ENCODE measurements around the gene CCSER2. TPM values are rescaled to one million over a fixed set of nuclear protein-coding genes. Genes with fewer than 3 reads are reported as not detected.
A peak's percentile ranks its signal among the peaks of the same experiment; 100 is the strongest.
"Not testable (repeated sequence)": the region's sequence is repeated elsewhere in the genome, so short reads cannot be mapped to it uniquely, and the experiment has no call there.

The CCSER2 gene
- polyA plus RNA-seq, 1 donor, result 31.4 TPM

DNA sequence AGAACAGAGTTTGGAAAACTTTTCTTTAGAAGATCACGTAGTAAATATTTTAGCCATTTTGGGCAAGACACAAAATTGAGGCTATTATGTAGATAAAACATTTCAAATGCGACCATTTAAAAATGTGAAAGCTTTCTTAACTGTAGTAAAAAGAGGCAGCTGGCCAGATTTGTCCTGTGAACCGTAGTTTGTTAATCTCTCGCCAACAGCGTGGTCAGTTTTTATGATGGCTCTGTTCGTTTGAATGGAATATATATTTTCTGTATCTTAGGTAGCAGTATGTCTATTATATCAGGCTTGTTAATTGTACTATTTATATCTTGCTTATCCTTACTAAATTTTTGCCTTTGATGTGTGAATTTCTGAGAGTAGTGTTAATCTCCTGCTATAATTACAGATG lies 124.9 kb downstream of the CCSER2 start:
- no peak for DNase-seq

DNA sequence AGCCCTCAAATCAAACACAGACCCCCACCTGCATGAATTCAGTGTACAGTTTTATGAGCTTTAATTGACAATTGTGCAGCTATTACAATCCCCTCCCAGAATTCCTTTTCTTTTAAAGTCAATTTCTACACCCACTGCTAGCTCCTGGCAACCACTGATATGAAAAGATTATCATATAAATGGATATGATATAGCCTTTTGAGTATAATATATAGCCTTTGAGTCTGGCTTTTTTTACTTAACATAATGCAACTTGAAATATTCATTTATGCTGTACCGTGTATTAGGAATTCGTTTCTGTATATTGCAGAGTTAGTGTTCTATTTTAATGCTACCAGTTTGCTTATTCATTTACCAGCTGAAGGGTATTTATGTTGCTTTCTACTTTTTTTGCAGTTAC lies 127.7 kb downstream of the CCSER2 start:
- no peak for DNase-seq

DNA sequence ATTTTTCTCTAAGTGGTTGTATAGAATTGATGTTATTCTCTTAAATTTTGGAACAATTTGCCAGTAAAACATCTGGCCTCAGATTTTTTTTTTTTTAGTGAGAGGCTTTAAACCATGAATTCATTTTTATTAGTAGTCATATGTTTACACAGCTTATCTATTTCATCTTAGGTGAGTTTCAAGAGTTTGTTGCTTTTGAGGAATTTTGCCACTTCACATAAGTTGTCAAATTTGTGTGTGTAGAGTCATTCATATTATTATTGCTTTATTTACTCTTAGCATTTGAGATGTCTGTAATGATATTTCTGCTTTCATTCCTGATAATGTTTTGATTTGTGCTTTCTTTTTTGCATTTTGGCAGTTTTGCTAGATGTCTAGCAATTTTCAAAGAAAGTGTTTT lies 132.1 kb downstream of the CCSER2 start:
- DNase-seq, result no peak

DNA sequence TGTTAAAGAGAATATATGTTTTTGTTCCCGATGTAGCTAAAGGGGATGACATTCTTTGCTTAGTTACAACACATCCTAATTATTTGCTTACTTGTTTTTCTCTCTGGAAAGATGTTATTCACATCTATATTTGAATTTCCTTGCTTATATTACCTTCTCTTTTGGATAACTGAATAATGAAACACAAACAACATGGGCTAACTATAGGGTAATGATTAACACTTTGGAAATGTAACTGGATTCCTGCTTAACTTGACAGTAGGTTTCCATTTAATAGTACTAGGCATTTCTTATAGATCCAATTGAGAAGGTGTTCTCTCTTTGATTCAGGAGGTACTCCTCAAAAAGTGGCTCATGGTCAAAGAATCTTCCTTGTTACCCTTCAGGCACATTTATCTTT lies 141.1 kb downstream of the CCSER2 start:
- DNase-seq, result peak; percentile 12

DNA sequence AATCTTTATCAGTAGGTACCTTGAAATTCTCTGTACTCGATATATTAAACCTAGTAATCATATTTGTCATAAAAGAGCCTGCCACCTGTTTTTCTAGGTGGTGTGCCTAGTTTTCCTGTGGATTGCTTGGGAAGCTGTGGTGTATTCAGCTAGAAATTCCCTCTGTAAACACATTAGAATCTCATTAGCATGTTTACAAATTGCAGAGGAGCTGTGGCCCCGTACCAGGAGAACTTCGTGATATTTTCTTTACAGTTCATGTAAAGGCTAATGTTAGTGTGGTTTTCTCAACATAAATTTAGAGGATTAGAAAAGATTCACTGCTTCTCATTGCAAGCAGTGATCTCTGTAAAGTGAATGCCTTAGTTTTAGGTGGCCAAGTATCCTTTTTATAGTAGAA lies 144.7 kb downstream of the CCSER2 start:
- no peak for DNase-seq

DNA sequence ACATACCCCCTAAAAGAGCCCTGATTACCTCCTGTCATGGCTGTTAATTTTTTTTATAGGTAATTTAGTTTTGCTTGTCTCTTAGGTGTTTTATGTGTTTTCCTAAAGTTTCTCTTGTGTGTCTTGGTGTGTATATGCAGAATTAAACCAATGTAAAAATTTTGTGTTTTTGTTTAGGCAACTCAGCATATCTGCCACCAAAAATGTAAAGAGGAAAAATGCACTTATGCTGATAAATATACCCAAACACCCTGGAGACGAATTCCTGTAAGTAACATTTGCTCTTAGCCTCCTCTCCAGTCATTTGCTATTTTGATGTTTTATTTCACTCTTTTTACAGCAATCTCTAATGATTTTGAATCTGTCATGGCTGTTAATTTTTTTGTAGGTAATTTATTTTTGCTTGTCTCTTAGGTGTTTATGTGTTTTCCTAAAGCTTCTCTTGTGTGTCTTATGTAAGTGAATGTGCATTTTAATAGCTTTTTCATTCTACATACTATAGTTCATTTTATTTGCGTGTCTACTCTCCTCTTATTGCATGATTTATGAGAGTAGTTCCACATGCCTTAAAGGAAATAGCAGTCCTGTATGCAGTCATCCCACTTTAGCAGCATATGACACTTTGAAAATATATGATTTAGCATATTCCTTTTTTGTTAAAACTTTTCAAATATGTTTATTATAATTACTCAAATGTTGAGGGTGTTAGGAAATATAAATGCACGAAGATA lies 149.2 kb downstream of the CCSER2 start:
- no peak for DNase-seq

DNA sequence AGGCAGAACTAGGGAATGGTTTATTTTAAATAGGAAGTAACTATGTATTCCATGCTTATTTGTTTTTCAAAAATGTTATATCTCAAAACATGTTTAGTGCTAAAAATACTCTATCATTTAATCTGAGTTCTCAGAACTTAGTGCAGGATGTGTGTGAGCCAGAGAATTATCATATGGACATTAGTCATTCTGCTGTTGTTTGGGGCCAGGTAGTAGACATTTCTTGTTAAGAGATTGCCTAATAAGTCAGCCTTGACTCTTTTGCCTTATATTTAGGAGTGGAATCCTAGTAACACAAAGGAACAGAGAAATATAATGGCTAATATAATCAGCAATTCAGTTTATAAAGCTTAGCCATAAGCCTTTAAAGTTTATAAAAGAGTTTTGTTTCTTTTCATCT lies 149.8 kb downstream of the CCSER2 start:
- no peak for DNase-seq

DNA sequence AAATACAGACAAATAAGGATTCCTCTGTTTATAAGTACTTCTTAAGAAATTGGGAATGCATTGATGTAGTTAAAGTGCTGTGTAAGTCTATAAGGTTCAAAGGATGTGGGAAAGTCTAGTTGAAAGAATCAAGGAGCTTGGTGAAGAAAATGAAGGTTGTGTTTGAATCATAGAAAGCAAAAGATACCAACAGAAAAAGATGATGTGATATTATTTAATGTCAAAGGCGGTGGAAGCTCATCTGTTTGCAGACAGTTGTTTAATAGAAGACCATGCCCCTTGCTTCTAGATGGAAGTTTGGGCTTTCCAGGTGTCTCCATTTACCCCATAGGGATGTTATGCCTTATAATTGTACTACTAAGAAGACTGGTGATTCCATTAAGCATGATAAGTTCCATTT lies 150.3 kb downstream of the CCSER2 start:
- no peak for DNase-seq

DNA sequence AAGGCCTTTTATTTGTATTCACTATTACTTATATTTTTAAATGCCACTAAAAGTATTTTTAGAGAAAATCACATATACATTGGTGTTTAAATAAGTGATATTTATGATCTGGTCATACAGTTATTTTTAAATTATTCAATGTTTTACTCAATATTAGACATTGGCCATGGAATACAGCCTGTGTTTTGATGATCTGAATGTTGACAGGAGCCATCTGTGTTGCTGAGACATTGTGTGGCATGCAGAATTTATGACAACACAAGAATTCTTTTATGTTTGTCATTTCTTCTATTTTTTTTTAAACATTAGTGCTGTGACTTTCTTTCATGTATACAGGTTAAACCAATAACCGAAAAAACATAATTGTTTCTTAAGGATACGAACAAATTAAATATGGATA lies 156.2 kb downstream of the CCSER2 start:
- DNase-seq, result no peak

DNA sequence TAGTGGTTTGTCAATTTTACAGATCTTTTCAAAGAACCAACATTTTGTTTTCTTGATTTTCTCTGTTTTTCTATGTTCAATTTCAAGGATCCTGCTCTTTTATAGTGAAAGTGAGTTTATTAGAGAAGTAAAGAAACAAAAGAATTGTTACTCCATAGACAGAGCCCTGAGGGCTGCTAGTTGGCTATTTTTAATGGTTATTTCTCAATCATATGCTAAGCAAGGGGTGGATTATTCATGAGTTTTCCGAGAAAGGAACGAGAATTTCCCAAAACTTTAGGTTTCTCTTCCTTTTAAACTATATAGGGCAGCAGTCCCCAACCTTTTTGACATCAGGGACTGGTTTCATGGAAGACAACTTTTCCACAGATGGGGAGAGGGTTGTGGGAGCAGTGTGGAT lies 165.0 kb downstream of the CCSER2 start:
- no peak for DNase-seq

DNA sequence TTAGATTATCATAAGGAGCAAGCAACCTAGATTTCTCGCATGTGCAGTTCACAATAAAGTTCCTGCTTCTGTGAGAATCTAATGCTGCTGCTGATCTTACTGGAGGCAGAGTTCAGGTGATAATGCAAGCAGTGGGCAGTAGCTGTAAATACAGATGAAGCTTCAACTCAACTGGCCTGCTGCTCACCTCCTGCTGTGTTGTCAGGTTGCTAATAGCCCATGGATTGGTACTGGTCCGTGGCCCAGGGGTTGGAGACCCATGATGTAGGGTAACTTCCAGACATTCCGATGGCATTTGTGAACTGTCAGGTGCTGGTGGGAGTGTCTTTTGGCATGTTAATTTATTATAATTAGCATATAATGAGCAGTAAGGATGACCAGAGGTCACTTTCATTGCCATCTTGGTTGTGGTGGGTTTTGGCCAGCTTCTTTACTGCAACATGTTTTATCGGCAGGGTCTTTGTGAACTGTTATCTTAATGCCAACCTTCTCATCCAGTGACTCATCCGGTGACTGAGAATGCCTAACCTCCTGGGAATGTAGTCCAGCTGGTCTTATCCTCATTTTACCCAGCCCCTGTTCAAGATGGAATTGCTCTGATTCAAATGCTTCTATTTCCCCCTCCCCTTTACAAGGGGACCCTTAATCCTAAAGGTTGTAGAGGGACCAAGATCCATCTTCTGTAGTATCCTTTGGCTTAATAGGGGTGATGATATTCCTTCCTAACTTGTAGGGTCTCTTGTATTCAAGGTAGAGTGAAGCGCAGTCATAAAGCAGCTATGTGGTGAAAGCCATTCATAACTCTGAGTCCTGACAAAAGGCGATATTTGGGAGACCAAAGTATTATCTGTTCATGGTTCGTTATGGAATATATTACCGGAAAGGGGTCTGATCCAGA lies 165.8 kb downstream of the CCSER2 start:
- no peak for DNase-seq

DNA sequence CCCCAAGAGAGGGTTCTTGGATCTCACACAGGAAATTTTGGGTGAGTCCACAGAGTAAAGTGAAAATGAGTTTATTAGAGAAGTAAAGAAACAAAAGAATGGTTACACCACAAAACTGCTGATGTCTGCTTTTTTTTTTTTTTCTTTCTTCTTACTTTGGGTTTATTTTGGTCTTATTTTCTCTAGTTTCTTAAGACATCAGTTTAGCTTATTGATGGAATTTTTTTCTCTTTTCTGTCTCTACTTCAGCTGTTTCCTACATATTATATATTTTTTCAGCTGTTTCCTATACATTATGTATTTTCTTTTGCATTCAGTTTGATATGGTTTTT lies 166.4 kb downstream of the CCSER2 start:
- DNase-seq, result no peak

DNA sequence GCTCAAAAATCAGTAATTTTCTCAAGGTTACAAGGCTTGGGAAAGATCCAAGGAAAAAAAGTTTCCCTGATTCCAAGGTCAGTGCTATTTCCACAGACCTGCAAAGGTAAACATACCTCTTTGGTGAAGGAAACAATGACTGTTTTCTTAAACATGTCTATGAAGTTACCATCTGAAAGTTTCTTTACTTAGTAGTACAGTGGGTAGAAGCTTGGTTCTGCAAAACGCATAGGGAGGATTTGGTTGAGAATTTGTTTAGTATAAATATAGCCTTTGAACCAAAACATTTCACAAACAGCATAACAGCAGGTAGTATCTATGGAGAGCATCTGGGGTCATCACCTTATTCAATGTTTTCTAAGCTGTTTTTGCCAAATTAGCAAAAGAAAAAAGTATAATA lies 169.6 kb downstream of the CCSER2 start:
- DNase-seq, result no peak

DNA sequence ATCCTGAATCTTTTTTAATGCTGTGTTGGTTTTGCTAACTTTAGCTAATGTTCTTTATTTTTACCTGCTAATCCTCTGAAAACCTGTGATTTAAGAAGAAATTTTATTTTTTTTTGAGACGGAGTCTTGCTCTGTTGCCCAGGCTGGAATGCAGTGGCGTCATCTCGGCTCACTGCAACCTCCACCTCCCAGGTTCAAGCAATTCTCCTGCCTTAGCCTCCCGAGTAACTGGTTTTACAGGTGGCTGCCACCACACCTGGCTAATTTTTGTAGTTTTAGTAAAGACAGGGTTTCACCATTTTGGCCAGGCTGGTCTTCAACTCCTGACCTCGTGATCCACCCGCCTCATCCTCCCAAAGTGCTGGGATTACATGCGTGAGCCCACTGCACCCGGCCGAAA lies 170.7 kb downstream of the CCSER2 start:
- not testable (repeated sequence) for DNase-seq

DNA sequence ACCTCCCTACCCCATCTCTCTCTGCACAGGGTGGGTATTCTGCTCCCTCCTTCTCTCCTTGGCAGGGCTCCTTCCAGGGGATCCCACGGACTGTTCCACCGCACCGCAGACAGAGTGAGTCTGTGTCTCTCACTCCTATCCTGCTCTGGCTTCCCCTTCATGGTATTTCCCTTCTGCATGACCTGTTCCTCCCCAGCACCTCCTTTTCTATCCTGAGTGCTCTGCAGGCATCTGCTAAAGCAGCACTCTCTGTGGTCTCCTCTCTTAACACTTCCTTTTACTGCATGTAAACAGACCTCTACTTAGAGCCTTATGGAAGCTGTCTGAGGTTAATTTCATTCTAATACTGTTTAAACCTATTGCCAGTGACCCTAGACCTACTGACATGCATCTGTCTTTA lies 171.5 kb downstream of the CCSER2 start:
- DNase-seq, result no peak

DNA sequence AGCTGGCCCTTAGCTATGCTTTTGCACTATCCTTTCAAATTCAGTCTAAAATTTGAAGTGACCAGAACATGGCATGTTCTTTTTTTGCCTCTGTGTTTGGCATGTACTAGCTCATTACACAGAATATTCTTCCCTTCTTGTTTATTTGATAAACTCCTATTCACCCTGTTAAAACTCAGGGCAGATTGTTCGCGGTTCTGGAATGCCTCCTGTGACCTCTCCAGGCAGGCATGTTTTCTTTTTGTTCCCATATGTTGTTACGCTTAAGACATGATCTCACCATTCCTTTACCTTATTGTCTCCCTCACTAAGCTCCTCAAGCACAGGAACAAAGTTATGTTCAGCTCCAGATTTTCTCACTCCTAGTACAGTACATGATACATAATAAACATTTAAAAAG lies 181.7 kb downstream of the CCSER2 start:
- DNase-seq, result no peak

DNA sequence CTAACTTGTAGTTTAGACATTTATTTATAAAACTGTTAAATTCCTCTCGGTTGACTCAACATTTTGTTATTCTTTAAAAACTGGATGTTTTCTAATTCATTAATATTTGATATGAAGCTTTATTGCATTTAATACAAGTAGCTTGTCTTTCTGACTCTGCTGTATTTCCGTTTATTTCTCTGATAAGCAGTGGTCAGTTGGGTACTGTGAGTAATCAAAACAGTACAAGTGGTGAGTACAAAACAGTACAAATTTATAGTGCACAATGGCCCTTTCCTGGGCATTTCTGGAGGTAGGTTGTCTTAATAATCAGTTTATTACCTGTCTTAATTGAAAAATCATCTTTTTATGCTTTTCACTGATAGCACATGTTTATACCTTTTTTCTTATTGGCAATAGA lies 182.7 kb downstream of the CCSER2 start:
- DNase-seq, result no peak

DNA sequence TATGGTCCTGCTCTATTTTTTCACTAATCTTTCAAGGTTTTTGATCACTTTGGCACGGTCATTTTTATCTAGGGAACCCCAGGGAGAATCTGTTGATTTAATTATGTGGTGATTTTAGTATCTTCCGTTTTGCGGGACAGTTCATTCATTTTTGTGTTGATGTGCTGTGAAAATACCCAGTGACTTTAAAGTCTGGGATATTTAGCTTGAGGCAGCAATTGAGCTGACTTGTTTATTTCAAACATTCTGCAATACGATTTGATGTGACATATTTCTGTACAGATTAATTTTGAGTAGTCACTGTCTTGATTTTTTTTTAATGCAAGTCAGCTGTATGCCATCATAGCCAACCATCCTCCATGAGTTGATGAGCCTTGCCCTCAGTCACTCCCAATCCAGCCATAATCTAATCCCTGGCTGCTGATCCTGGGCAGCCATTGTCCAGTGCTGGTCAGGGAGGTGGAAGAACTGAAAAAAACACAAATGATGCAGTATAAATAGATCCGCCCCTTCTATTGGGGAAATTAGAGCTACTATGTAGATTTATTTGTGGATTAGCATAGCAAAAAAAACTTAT lies 183.4 kb downstream of the CCSER2 start:
- DNase-seq, result no peak

DNA sequence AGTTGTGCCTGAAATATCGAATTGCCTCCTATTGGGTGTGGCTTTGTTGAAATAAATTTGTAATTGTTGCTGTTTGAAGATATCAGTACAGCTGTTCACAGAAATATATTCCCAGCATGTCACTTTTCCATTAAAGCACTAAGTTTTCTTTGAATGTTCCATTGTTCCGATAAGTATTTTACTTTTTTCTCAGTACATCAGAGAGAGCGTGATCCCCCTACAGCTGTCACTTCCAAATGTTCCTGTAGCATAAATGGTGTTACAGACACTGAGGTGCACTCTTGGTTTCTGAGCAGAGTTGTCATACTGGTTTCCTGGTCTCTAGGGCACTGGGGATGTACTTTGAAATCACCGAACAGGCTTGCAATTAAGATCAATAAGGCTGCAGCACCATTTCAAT lies 189.2 kb downstream of the CCSER2 start:
- no peak for DNase-seq

DNA sequence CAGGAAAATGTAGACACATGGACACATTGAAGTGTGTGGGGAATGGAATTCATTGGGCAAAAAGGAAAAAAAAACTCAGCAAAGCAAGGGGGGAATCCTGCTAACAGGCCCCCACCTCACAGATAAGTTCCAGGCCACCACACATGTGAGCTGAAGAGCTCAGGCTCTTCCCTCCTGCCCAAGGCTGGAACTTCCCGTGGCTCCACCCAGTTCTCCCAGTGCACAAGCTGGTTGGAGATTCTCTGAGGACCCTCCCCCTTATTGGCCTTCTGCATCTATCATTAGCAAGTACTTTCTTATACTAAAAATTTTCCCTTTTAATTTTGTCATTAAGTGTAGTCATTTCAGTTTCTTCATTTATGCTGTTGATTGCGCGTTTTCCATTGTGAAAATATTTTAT lies 190.8 kb downstream of the CCSER2 start:
- no peak for DNase-seq

DNA sequence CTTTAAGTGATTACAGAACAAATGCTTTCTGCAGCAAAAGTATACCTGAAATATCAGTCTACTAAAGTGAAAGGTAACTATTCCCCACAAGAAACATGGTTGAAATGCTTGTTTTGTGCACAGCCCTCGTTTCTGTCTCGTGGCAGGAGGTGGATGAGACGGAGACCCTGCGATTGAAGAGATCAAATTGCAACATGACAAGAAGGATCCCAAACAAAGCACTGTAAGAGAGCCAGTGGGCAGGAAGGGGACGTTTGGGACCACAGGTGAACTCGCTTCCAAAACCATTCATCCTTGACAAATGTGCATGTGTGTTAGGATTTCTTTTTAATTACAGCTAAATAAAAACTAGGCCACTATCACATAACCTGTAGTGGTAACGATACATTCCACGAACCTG lies 192.6 kb downstream of the CCSER2 start:
- DNase-seq, result no peak

DNA sequence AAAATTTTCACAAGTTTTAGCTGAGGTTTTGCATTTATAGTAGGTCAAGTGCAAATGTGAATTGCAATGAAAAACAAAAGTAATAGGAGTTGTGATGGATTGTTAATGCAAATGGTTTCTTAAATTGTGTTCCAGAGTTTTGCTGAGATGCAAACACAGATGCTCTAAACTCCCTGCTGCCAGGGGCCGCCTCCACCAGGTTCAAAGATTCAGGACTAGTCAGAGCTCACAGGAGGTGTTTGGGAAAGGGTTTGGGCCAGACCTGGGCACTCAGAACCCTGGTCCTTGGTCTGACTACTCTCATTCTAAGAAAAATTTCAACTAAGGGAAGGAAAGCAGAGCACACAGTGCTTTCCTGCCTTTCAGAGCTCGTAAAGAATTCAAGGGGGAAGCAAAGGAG lies 193.1 kb downstream of the CCSER2 start:
- no peak for DNase-seq
